HG03575 (cell line): Measurements from ENCODE around the gene RABEPK.
"Not testable (repeated sequence)": the region's sequence is repeated elsewhere in the genome, so short reads cannot be mapped to it uniquely, and the experiment has no call there.

Experiments used
- ATAC-seq: cut with Tn5 transposase; IDR thresholded peaks from one replicate; pipeline ENCODE4 v1.9.1; 2021; ENCODE audit not compliant: unreplicated experiment, insufficient number of reproducible peaks, low FRiP score; ENCODE audit errors: extremely low read depth

Gene RABEPK, protein sequence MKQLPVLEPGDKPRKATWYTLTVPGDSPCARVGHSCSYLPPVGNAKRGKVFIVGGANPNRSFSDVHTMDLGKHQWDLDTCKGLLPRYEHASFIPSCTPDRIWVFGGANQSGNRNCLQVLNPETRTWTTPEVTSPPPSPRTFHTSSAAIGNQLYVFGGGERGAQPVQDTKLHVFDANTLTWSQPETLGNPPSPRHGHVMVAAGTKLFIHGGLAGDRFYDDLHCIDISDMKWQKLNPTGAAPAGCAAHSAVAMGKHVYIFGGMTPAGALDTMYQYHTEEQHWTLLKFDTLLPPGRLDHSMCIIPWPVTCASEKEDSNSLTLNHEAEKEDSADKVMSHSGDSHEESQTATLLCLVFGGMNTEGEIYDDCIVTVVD

DNA sequence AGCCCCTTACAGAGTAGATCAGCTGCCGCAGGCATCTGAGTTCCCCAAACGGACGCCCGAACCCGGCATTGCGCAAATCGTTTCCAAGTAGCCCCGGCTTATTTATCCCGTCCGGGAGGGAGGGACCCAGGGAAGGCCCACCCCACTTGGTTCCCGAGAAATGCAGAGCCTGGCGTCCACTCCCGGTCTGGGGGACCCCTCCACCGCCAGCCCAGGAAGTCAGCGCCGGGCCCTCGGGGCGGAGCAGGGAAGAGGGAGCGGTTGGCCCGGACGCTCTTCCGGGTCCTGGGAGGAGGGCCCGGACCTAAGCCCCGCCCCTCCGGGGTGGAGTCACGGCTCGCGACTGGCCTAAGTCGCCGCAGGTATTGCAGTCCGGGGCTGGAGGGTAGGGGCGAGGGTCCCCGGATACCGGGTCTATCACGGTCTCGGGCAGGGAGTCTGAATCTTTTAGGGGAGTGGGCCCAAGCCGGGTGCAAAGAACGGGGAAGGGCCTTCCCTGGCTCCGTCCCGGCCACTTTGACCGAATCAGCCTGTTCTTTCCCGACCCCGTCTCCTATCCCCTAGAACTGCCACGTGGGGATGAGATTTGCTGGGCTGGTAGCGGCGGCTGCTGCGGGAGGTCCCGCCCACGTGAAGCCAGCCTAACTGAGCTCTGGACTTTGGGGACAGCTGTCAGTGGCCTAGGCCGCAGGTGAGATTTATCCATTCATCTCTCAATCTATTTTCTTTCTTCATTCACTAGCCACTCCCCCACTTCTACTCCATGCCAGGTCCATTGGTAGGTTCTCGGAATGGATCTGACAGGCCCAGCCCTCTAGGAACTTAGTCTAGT lies at the start of gene RABEPK:
Gene RABEPK (plus strand): TSS at position 327 of the 832 bp plus-strand sequence. CDS start 2,472 bp downstream, outside the sequence.
- ATAC-seq, result peak; percentile 51

DNA sequence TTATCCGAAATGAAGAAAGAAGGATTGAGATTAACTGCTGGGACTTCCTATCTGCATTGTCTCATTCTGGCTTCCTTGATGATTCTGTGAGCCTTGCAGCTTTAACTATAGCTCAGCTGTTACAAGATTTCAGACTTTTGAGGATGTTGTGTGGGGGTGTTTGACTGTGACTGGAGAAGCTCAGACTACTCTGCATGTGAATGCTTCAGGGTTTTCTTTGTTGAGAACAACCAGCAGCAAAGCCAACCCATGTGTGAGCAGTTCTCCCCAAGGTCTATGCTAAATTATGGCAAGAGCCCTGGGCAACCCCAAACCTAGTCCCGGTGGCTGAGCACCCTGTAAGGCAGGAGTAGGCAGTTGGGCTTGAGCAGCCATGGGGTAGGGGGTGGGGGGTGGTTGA lies 48.6 kb upstream of the RABEPK start:
- ATAC-seq, result no peak

DNA sequence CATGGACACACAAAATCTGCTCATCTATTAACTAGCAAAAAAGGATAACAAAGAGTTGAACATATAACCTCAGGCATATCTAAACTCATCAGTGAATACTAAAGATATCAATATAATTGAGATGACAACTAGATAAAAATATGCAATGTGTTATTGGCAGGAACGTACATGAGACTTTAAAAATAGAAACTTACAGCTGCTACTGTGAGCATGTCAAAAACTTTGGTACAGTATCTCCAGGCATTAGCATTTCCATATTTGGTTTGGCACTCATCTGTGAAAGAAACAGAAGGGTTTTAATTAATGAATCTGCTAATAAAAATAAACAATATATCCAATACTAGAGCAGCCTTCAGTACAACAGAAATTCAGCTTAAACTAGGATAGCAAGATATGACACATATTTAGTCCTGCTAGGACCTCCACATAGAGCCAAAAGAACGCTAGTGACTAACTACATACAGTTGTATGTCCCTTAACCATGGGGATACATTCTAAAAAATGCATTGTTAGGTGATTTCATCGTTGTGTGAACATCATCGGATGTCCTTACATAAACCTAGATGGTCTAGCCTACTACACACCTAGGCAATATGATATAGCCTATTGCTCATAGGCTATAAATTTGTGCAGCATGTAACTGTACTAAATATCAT lies 46.5 kb upstream of the RABEPK start:
- ATAC-seq, result no peak

DNA sequence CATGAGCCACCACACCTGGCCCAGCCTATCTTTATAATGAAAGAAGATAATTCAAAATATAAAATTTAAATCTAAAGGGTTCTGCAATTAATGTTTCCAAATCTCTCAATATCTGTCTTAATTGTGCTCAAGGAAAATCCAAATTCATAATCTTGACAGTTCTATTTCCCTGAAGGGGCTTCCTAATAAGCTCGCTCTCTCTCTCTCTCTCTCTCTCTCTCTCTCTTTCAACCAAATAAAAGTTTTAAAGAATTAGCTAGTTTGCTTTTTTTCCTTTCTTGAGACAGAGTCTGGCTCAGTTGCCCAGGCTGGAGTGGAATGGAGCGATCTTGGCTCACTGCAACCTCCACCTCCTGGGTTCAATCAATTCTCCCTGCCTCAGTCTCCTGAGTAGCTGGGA lies 43.8 kb upstream of the RABEPK start:
- no peak for ATAC-seq

DNA sequence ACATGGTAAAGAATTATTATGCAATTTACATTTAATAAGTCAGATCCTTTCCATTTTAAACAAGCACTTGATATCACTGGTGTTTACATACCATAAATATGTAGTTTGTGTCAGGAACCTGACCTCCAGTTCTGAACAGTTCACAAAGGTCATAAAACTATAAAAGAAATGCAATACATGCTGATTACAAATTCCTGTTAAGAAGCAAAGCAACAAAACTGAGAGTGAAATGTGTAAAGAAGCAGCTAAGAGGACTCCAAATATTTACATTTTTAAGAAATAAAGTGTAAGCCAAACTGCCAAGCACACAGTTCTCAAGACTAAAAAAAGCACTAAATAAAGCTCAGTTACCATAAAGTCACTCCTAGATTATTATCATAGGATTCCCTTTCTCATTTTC lies 39.6 kb upstream of the RABEPK start:
- no peak for ATAC-seq

DNA sequence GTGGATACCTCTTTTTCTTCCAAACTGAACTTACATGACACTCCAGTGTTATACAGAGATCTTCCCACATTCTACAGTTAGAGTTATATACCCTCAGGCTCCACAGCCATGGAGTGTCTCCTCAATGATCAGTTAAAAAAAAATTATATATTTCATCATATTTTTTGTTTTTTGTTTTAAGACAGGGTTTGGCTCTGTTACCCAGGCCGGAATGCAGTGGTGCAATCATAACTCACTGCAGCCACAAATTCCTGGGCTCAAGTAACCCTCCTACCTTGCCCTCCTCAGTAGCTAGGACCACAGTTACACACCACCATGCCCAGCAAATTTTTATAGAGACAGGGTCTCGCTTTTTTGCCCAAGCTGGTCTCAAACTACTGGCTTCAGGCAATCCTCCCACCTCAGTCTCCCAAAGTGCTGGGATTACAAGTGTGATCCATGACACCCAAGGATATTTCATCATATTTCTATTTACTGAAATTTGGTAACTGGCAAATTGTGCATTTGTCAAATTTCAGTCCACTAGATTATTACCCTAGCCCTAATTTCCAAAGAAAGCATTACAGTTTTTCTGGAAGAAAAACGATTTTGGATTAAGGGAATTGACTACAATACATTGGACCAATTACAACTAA lies 38.9 kb upstream of the RABEPK start:
- no peak for ATAC-seq

DNA sequence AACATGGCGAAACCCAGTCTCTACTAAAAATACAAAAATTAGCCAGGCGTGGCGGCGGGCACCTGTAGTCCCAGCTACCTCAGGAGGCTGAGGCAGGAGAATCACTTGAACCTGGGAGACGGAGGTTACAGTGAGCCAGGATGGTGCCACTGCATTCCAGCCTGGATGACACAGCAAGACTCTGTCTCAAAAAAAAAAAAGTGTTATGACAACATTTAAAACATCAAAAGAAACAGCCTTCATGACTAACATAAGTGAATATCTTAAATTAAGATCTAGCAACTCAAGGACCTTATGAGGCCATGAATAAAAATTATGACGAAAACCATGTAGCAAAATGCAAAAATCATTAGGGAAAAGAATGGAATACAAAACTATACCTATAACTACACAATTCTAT lies 37.5 kb upstream of the RABEPK start:
- ATAC-seq, result not testable (repeated sequence)

DNA sequence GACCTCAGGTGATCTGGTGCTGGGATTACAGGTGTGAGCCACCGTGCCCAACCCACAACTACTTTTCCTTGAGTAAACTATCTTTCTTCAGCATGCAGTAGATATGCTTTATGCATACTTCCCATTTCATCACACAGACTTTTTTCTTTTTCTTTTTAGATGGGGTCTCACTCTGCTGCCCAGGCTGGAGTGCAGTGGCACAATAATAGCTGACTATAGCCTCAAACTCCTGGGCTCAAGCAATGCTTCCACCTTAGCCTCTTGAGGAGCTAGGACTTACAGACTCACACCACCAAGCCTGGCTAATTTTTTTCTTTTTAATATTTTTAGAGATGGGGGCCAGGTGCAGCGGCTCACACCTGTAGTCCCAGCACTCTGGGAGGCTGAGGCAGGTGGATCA lies 33.6 kb upstream of the RABEPK start:
- no peak for ATAC-seq

DNA sequence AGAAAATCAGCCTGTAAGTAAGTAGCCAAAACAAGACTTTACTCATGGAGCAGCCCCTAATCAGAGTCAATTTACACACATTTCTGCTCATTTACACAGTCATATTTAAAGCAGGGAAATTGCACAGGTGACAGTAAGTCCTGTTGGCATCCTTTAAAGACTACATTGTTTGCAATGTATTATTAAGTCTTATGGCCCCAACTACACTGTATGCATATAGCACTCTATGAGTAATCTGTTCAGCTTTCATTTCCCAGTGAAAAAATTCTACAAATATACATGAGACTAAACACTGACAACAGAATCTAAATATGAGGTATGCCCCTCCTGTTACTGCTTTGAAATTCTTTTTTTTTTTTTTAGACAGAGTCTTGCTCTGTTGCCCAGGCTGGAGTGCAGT lies 30.4 kb upstream of the RABEPK start:
- no peak for ATAC-seq

DNA sequence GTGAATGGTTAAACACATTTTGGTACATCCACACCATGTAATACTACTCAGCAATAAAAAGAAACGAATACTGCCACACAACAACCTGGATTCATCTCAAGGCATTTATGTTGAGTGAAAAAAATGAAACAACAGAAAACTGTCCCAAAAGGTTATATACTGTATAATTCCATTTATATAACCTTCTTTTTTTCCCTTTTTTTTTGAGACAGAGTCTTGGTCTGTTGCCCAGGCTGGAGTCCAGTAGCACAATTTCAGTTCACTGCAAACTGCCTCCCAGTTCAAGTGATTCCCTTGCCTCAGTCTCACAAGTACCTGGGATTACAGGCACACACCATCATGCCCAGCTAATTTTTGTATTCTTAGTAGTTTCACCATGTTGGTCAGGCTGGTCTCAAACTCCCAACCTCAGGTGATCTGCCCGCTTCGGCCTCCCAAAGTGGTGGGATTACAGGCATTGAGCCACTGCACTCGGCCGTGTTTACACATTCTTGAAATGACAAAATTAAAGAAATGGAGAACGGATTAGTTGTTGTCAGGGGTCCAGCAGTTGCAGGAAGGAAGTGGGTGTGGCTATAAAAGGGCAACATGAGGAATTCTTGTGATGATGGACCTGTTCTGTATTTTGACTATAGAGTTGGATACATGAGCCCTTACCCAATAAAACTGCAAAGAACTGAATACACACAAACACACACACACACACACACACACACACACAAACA lies 28.1 kb upstream of the RABEPK start:
- ATAC-seq, result no peak

DNA sequence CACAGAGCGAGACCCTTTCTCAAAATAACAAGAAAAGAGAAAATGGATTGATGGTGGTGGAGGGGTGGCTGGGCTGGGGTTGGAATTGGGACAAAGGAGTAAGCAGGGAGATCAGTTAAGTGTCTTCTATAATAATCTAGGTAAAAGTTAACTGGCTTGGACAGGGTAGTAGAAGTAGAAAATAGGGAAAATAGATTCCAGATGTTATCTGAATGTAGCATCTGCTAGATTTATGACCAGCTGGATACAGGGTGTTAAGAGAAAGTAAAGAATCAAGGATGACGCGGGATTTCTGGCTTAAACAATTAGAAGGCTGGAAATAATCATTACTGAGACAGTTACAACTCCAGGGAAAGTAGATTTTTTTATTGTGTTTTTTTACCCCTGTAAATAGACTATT lies 23.7 kb upstream of the RABEPK start:
- no peak for ATAC-seq

DNA sequence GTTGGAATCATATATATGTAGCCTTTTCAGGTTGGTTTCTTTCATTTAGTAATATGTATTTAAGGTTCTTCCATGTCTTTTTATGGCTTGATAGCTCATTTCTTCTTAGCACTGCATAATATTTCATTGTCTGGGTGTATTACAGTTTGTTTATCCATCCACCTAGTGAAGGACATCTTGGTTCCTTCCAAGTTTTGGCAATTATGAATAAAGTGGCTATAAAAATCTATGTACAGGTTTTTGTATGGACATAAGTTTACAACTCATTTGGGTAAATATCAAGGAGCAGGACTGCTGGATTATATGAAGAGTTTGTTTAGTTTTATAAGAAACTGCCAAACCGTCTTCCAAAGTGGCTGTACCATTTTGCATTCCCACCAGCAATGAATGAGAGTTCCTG lies 22.5 kb upstream of the RABEPK start:
- no peak for ATAC-seq

DNA sequence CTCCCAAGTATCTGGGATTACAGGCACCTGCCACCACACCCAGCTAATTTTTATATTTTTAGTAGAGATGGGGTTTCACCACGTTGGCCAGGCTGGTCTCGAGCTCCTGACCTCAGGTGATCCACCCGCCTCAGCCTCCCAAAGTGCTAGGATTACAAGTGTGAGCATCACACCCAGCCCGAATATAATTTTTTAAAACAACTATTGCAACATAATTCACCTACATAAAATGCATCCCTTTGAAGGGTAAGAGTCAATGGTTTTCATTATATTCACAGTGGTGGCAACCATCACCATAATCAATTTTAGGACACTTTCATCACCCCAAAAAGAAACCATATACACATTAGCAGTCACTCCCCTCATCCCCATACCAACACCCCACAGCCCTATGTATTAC lies 20.6 kb upstream of the RABEPK start:
- not testable (repeated sequence) for ATAC-seq

DNA sequence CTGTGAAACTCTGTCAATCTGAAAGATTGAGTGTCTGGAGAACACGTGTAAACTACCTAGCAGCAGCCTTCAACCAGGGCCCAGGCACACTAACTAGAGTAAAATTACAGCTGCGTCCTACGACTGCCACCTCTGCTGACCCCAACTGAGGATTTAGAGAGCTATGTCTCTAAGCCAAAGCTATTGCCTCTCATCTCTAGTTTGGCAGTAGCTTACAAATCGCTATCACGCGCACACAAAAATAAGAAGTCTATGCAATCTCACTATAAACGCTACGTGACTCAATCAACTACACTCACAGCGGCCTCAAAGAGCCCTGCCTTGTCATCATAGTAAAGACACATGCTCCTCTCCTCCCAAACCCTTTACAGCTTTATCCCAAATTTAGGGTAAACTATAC lies 19.5 kb upstream of the RABEPK start:
- ATAC-seq, result no peak

DNA sequence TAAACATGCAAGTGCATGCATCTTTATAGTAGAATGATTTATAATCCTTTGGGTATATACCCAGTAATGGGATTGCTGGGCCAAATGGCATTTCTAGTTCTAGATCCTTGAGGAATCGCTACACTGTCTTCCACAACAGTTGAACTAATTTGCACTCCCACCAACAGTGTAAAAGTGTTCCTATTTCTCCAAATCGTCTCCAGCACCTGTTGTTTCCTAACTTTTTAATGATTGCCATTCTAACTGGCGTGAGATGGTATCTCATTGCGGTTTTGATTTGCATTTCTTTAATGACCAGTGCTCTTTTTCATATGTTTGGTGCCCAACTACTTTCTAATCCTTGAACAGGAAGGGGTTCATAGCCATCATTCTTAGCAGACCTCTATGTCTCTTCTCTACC lies 18.6 kb upstream of the RABEPK start:
- ATAC-seq, result not testable (repeated sequence)

DNA sequence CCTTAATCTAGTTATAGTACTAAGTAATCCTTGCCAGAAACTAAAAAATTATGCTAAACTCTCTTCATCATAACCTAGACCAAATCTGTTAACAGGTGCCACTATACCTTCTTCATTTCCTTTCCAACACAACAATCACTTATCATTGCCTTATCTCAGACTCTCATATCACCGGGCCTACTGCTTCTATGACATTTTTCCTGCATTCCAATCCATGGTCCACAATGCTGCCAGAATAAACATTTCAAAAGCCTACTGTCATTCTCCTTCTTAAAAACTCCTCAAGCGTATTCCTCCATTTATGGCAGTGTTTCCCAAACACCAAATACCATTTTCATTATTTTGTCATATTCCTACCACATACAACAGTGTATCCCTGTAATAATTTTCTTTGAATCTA lies 17.3 kb upstream of the RABEPK start:
- no peak for ATAC-seq

DNA sequence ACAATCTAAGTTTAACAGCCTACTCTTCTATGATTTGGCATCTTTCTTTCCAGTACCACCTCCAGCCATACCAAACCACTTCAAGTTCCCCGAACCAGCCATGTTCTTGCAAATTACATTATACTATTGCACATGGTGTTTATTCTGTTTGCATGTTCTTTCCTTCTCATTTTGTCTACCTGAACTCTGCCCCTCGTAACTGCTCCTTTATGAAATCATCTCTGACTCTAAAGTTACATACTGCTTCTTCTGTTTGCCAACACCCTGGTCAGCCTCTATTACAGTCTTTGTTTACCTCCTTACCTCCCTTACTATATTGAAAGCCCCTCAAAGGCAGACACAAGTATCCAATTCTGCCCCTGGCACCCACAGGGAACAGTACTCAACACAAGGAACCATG lies 16.8 kb upstream of the RABEPK start:
- no peak for ATAC-seq

DNA sequence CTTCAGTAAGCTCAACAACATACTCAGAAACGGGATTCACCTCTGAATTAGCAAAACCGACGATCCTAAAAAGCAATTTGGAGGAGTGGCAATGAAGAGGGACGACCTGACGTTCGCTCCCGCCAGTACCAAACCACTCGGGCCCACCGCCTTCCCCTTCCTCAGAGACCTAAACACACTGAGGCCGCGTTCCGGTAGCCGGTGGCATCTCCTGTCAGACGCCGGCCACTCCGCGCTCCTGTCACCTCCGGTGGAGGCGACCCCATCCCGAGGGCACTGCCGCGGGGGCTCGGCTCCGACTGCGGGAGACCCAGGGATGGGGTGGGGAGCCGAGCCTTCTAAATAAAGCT lies 11.4 kb upstream of the RABEPK start:
- ATAC-seq, result no peak
